Duodenal mucosa (tissue), 2 donors: ENCODE measurements around the gene CDH13.

Source experiments
- H3K27ac ChIP-seq: one replicate; pipeline ENCODE4 v1.7.0; 2013; ENCODE audit warnings: low read depth, low read length
- H3K27me3 ChIP-seq, 2 donors: one replicate each; pipeline ENCODE4 v1.7.0; 2013; ENCODE audit warnings: low read length in 2 of 2, control low read depth in 1 of 2; ENCODE audit not compliant: insufficient read depth in 2 of 2, control insufficient read depth in 1 of 2
- H3K36me3 ChIP-seq, 2 donors: one replicate each; pipeline ENCODE4 v1.7.0; 2013; ENCODE audit warnings: low read length in 2 of 2, control low read depth in 1 of 2; ENCODE audit not compliant: insufficient read depth in 2 of 2, control insufficient read depth in 1 of 2
- H3K4me1 ChIP-seq, 2 donors: one replicate each; pipeline ENCODE4 v1.7.0; 2013; ENCODE audit warnings: low read length in 2 of 2, control low read depth in 1 of 2; ENCODE audit not compliant: insufficient read depth in 2 of 2, control insufficient read depth in 1 of 2
- H3K4me3 ChIP-seq, 2 donors: one replicate each; pipeline ENCODE4 v1.7.0; 2013; ENCODE audit warnings: low read length in 2 of 2, low read depth in 1 of 2
- H3K9ac ChIP-seq, 2 donors: one replicate each; pipeline ENCODE4 v1.7.0; 2013; ENCODE audit warnings: low read length in 2 of 2, low read depth in 1 of 2
- H3K9me3 ChIP-seq, 2 donors: one replicate each; pipeline ENCODE4 v1.7.0; 2013; ENCODE audit warnings: low read length in 2 of 2, control low read depth in 1 of 2; ENCODE audit not compliant: control insufficient read depth in 1 of 2

The CDH13 gene

GRCh38 chr16:83603723-83604570, 977.2 kb downstream of the CDH13 start:
- H3K4me1 ChIP-seq: no peaks in the 10 kb centered on the region
- no peaks in the 10 kb centered on the region for H3K27me3 ChIP-seq
- H3K27ac ChIP-seq: no peak overlapping the region
- H3K9me3 ChIP-seq: no peaks in the 10 kb centered on the region
- no peak overlapping the region for H3K9ac ChIP-seq
- no peak overlapping the region for H3K4me3 ChIP-seq
- no peaks in the 10 kb centered on the region for H3K36me3 ChIP-seq

- no peak overlapping the region for H3K4me3 ChIP-seq
- no peak overlapping the region for H3K27ac ChIP-seq
- H3K36me3 ChIP-seq: no peaks in the 10 kb centered on the region
- no peaks in the 10 kb centered on the region for H3K27me3 ChIP-seq
- H3K9ac ChIP-seq: no peak overlapping the region
- H3K4me1 ChIP-seq: no peaks in the 10 kb centered on the region
- H3K9me3 ChIP-seq: no peaks in the 10 kb centered on the region
These were observed 979.8 kb downstream of the CDH13 start for GRCh38 chr16:83606486-83607030.

- Histone ChIP-seq H3K4me3 (no peak overlapping the region), H3K27ac (no peak overlapping the region), H3K9ac (no peak overlapping the region), H3K9me3 (no peaks in the 10 kb centered on the region), H3K4me1 (no peaks in the 10 kb centered on the region), H3K36me3 (no peaks in the 10 kb centered on the region), H3K27me3 (no peaks in the 10 kb centered on the region)
These were observed 982.4 kb downstream of the CDH13 start for GRCh38 chr16:83609178-83609577.

GRCh38 chr16:83615141-83615952, 988.6 kb downstream of the CDH13 start:
- Histone ChIP-seq H3K27ac (no peak overlapping the region), H3K4me1 (no peaks in the 10 kb centered on the region), H3K4me3 (no peak overlapping the region), H3K27me3 (no peaks in the 10 kb centered on the region), H3K9ac (no peak overlapping the region), H3K36me3 (no peaks in the 10 kb centered on the region), H3K9me3 (no peaks in the 10 kb centered on the region)

GRCh38 chr16:83615953-83616350, 989.2 kb downstream of the CDH13 start:
- H3K36me3 ChIP-seq: no peaks in the 10 kb centered on the region
- H3K9me3 ChIP-seq: no peaks in the 10 kb centered on the region
- no peaks in the 10 kb centered on the region for H3K27me3 ChIP-seq
- H3K4me1 ChIP-seq: no peaks in the 10 kb centered on the region
- no peak overlapping the region for H3K9ac ChIP-seq
- H3K27ac ChIP-seq: no peak overlapping the region
- no peak overlapping the region for H3K4me3 ChIP-seq

- Histone ChIP-seq H3K36me3 (no peaks in the 10 kb centered on the region), H3K9ac (no peak overlapping the region), H3K27ac (no peak overlapping the region), H3K4me1 (no peaks in the 10 kb centered on the region), H3K4me3 (no peak overlapping the region), H3K9me3 (no peaks in the 10 kb centered on the region), H3K27me3 (no peaks in the 10 kb centered on the region)
These were observed 992.8 kb downstream of the CDH13 start for GRCh38 chr16:83619381-83620150.

GRCh38 chr16:83622010-83622409, 995.2 kb downstream of the CDH13 start:
- H3K27ac ChIP-seq: no peak overlapping the region
- no peaks in the 10 kb centered on the region for H3K4me1 ChIP-seq
- H3K4me3 ChIP-seq: no peak overlapping the region
- no peak overlapping the region for H3K9ac ChIP-seq
- H3K27me3 ChIP-seq: no peaks in the 10 kb centered on the region
- H3K36me3 ChIP-seq: no peaks in the 10 kb centered on the region
- H3K9me3 ChIP-seq: no peaks in the 10 kb centered on the region

- Histone ChIP-seq H3K9ac (no peak overlapping the region), H3K9me3 (no peaks in the 10 kb centered on the region), H3K4me1 (no peaks in the 10 kb centered on the region), H3K36me3 (no peaks in the 10 kb centered on the region), H3K27me3 (no peaks in the 10 kb centered on the region), H3K4me3 (no peak overlapping the region), H3K27ac (no peak overlapping the region)
These were observed 996.4 kb downstream of the CDH13 start for GRCh38 chr16:83623091-83623730.

- no peaks in the 10 kb centered on the region for H3K36me3 ChIP-seq
- no peak overlapping the region for H3K4me3 ChIP-seq
- no peaks in the 10 kb centered on the region for H3K4me1 ChIP-seq
- H3K27me3 ChIP-seq: no peaks in the 10 kb centered on the region
- no peak overlapping the region for H3K9ac ChIP-seq
- H3K9me3 ChIP-seq: no peaks in the 10 kb centered on the region
- H3K27ac ChIP-seq: no peak overlapping the region
These were observed 997.1 kb downstream of the CDH13 start for GRCh38 chr16:83623892-83624291.
